HepG2 (cell line): ENCODE data around the gene TTC31. TPM values are rescaled to one million over a fixed set of nuclear protein-coding genes. Genes with fewer than 3 reads are reported as not detected.

Experiments used
- ATF2 ChIP-seq: sonication (generic); formaldehyde crosslinking; IDR thresholded peaks from 2 replicates; pipeline ENCODE4 v1.4.0; 2020; ENCODE audit warnings: missing genetic modification reagents
- CEBPG ChIP-seq: IDR thresholded peaks from 2 replicates; pipeline ENCODE4 v1.6.1; 2016
- CENPX ChIP-seq: sonication (generic); formaldehyde crosslinking; IDR thresholded peaks from 2 replicates; pipeline ENCODE4 v1.9.0; 2021; ENCODE audit warnings: mild to moderate bottlenecking, missing genetic modification reagents, moderate library complexity
- DNMT1 ChIP-seq: sonication (generic); formaldehyde crosslinking; IDR thresholded peaks from 2 replicates; pipeline ENCODE4 v1.5.1; 2020; ENCODE audit warnings: mild to moderate bottlenecking, missing genetic modification reagents
- ETV6 ChIP-seq: sonication (generic); formaldehyde crosslinking; conservative IDR thresholded peaks from 2 replicates; pipeline ENCODE4 v1.4.0; 2020; ENCODE audit warnings: missing genetic modification reagents
- GZF1 ChIP-seq: sonication (generic); formaldehyde crosslinking; IDR thresholded peaks from 2 replicates; pipeline ENCODE4 v1.5.1; 2020; ENCODE audit warnings: mild to moderate bottlenecking, missing genetic modification reagents
- KDM6A ChIP-seq: IDR thresholded peaks from 2 replicates; pipeline ENCODE4 v1.6.1; 2016; ENCODE audit warnings: low read depth
- MATR3 ChIP-seq: sonication (generic); formaldehyde crosslinking; IDR thresholded peaks from 2 replicates; pipeline ENCODE4 v1.4.0; 2020; ENCODE audit warnings: missing genetic modification reagents
- MZF1 ChIP-seq: sonication (generic); formaldehyde crosslinking; IDR thresholded peaks from 2 replicates; pipeline ENCODE4 v1.8.1; 2023; ENCODE audit warnings: mild to moderate bottlenecking, missing genetic modification reagents, borderline replicate concordance
- PLRG1 ChIP-seq: fragments of 450-650 bp; conservative IDR thresholded peaks from 2 replicates; pipeline ENCODE4 v1.6.1; 2016
- POLR2A ChIP-seq, 2 experiments: IDR thresholded peaks; 2 replicates each; pipeline ENCODE4 v1.6.1; 2011; ENCODE audit warnings: low read depth in 2 of 2, low read length in 2 of 2, mild to moderate bottlenecking in 1 of 2, moderate library complexity in 1 of 2; ENCODE audit not compliant: insufficient read depth in 1 of 2
- PRMT3 ChIP-seq: sonication (generic); formaldehyde crosslinking; IDR thresholded peaks from 2 replicates; pipeline ENCODE4 v1.8.1; 2022; ENCODE audit warnings: low read depth, mild to moderate bottlenecking, moderate library complexity, missing genetic modification reagents, borderline replicate concordance
- RBM39 ChIP-seq: fragments of 200-400 bp; formaldehyde crosslinking; IDR thresholded peaks from one replicate; pipeline ENCODE4 v1.6.1; 2018; ENCODE audit warnings: antibody characterized with exemption, mild to moderate bottlenecking, low read depth, low read length; ENCODE audit not compliant: poor library complexity, severe bottlenecking
- RCOR2 ChIP-seq: IDR thresholded peaks from 2 replicates; pipeline ENCODE4 v1.6.1; 2016; ENCODE audit warnings: missing biosample characterization, missing genetic modification reagents
- TAF15 ChIP-seq: fragments of 200-400 bp; formaldehyde crosslinking; IDR thresholded peaks from one replicate; pipeline ENCODE4 v1.6.1; 2018; ENCODE audit warnings: mild to moderate bottlenecking, low read depth, low read length; ENCODE audit not compliant: poor library complexity, severe bottlenecking
- ZNF138 ChIP-seq: sonication (generic); formaldehyde crosslinking; IDR thresholded peaks from 2 replicates; pipeline ENCODE4 v1.5.0; 2020; ENCODE audit warnings: mild to moderate bottlenecking, low read depth, missing genetic modification reagents
- ZNF253 ChIP-seq: sonication (generic); formaldehyde crosslinking; IDR thresholded peaks from 2 replicates; pipeline ENCODE4 v1.8.0; 2022; ENCODE audit warnings: mild to moderate bottlenecking, missing genetic modification reagents, borderline replicate concordance
- ZNF501 ChIP-seq: sonication (generic); formaldehyde crosslinking; IDR thresholded peaks from 2 replicates; pipeline ENCODE4 v1.5.1; 2020; ENCODE audit warnings: mild to moderate bottlenecking, moderate library complexity, missing genetic modification reagents
- ZNF556 ChIP-seq: sonication (generic); formaldehyde crosslinking; IDR thresholded peaks from 2 replicates; pipeline ENCODE4 v1.4.0; 2020; ENCODE audit warnings: mild to moderate bottlenecking, missing genetic modification reagents, borderline replicate concordance
- ZNF775 ChIP-seq: sonication (generic); formaldehyde crosslinking; IDR thresholded peaks from 2 replicates; pipeline ENCODE4 v1.4.0; 2020; ENCODE audit warnings: missing genetic modification reagents, mild to moderate bottlenecking, moderate library complexity, borderline replicate concordance
- ZSCAN30 ChIP-seq: sonication (generic); formaldehyde crosslinking; IDR thresholded peaks from 2 replicates; pipeline ENCODE4 v1.5.0; 2020; ENCODE audit warnings: mild to moderate bottlenecking, missing genetic modification reagents
- polyA plus RNA-seq, 8 experiments: library from polyadenylated mRNA; depleted of rRNA in 3 of 8; stranded (reverse) in 7 of 8; unstranded in 1 of 8; fragments of >200 nt; fragmentation: Illumina TruSeq in 4 of 8; extraction: Trizol in 4 of 8; gene quantifications; 2 replicates each; pipeline versions ENCODE4 v1.2.1 to v1.2.3, GENCODE V29; 2011 to 2016; ENCODE audit warnings: low read depth in 4 of 8, missing spikeins in 1 of 8, mixed read lengths in 1 of 8; ENCODE audit not compliant: insufficient read depth in 1 of 8
- total RNA-seq, 5 experiments: library from RNA; depleted of rRNA; stranded (reverse); fragments of >200 nt; fragmentation: Illumina TruSeq; extraction: Trizol; gene quantifications; 2 replicates each; pipeline ENCODE4 v1.2.3, GENCODE V29; 2016; ENCODE audit warnings: low read depth in 1 of 5
- TF ChIP-seq, protein P1 (sequence below): sonication (generic); formaldehyde crosslinking; IDR thresholded peaks from 2 replicates; pipeline ENCODE4 v1.4.0; 2020; ENCODE audit warnings: missing genetic modification reagents
- TF ChIP-seq, protein P2 (sequence below): sonication (generic); formaldehyde crosslinking; IDR thresholded peaks from 2 replicates; pipeline ENCODE4 v1.9.0; 2022; ENCODE audit warnings: missing genetic modification reagents, mild to moderate bottlenecking, borderline replicate concordance
- TF ChIP-seq, protein P3 (sequence below): IDR thresholded peaks from 2 replicates; pipeline ENCODE4 v1.6.1; 2016; ENCODE audit warnings: mild to moderate bottlenecking, missing biosample characterization, missing genetic modification reagents

Gene TTC31
- total and polyA plus RNA-seq, 2 of the 13 experiments (the other 11 are each of a cell fraction or from before 2014, with no cell fraction given) = 28.3 to 39.5 TPM

DNA sequence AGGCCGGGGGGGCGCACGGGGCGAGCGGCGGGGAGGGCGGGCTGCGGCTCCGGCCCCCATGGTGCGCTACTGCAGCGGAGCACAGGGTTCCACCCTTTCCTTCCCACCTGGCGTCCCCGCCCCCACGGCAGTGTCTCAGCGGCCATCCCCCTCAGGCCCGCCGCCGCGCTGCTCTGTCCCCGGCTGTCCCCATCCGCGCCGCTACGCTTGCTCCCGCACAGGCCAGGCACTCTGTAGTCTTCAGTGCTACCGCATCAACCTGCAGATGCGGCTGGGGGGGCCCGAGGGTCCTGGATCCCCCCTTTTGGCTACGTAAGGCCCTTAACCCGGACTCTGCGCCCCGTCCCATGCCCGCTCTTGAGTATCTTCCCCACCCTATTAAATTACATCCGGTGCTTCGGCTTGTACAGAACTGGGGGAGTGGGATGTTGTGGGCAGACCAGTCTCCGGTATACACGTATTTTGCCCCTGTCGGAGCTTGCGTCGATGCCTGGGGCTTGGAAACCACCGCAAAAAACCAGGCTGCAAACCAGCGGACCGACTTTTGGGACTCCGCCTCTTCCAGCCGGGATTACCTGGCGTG, 25.2 kb upstream of the TTC31 start (continued):
- TF ChIP-seq ZSCAN30 (CRISPR knock-in tag) (0 out of 2 replicates have a peak, but pooled peaks have one; percentile 36), DNMT1 (peak; percentile 68; the same call in 1 of the 2 replicates), TAF15 (peak; percentile 55), POLR2A (IDR thresholded peaks at IDR 0.05; ENCODE audit: insufficient read depth in 1 of 2, low read depth in 2 of 2, low read length in 2 of 2) (no peak; a peak in 1 of 4 replicates), ETV6 (0 out of 2 replicates have a peak, but pooled peaks have one; percentile 16), PLRG1 (no peak), CENPX (CRISPR knock-in tag) (no peak), RBM39 (peak; percentile 73), KDM6A (CRISPR knock-in tag) (no peak), ATF2 (CRISPR knock-in tag) (peak; percentile 15; the same call in 1 of the 2 replicates), ZNF775 (CRISPR knock-in tag) (no peak), ZNF501 (CRISPR knock-in tag) (peak; percentile 92), RCOR2 (no peak), MATR3 (CRISPR knock-in tag) (no peak), ZNF138 (CRISPR knock-in tag) (no peak), CEBPG (CRISPR knock-in tag) (peak; percentile 3; the same call in 1 of the 2 replicates), GZF1 (CRISPR knock-in tag) (peak; percentile 66; the same call in 1 of the 2 replicates), MZF1 (CRISPR knock-in tag) (no peak), ZNF253 (no peak), ZNF556 (CRISPR knock-in tag) (no peak), PRMT3 (no peak; the same call in 1 of the 2 replicates)
- TF ChIP-seq, protein P1, sequence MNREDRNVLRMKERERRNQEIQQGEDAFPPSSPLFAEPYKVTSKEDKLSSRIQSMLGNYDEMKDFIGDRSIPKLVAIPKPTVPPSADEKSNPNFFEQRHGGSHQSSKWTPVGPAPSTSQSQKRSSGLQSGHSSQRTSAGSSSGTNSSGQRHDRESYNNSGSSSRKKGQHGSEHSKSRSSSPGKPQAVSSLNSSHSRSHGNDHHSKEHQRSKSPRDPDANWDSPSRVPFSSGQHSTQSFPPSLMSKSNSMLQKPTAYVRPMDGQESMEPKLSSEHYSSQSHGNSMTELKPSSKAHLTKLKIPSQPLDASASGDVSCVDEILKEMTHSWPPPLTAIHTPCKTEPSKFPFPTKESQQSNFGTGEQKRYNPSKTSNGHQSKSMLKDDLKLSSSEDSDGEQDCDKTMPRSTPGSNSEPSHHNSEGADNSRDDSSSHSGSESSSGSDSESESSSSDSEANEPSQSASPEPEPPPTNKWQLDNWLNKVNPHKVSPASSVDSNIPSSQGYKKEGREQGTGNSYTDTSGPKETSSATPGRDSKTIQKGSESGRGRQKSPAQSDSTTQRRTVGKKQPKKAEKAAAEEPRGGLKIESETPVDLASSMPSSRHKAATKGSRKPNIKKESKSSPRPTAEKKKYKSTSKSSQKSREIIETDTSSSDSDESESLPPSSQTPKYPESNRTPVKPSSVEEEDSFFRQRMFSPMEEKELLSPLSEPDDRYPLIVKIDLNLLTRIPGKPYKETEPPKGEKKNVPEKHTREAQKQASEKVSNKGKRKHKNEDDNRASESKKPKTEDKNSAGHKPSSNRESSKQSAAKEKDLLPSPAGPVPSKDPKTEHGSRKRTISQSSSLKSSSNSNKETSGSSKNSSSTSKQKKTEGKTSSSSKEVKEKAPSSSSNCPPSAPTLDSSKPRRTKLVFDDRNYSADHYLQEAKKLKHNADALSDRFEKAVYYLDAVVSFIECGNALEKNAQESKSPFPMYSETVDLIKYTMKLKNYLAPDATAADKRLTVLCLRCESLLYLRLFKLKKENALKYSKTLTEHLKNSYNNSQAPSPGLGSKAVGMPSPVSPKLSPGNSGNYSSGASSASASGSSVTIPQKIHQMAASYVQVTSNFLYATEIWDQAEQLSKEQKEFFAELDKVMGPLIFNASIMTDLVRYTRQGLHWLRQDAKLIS (CRISPR knock-in tag) = no peak
- TF ChIP-seq, protein P2, sequence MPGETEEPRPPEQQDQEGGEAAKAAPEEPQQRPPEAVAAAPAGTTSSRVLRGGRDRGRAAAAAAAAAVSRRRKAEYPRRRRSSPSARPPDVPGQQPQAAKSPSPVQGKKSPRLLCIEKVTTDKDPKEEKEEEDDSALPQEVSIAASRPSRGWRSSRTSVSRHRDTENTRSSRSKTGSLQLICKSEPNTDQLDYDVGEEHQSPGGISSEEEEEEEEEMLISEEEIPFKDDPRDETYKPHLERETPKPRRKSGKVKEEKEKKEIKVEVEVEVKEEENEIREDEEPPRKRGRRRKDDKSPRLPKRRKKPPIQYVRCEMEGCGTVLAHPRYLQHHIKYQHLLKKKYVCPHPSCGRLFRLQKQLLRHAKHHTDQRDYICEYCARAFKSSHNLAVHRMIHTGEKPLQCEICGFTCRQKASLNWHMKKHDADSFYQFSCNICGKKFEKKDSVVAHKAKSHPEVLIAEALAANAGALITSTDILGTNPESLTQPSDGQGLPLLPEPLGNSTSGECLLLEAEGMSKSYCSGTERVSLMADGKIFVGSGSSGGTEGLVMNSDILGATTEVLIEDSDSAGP (CRISPR knock-in tag) = peak; percentile 82; the same call in 1 of the 2 replicates
- TF ChIP-seq, protein P3, sequence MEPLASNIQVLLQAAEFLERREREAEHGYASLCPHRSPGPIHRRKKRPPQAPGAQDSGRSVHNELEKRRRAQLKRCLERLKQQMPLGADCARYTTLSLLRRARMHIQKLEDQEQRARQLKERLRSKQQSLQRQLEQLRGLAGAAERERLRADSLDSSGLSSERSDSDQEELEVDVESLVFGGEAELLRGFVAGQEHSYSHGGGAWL (CRISPR knock-in tag) = peak; percentile 64; the same call in 1 of the 2 replicates
